AG04449 (cell line): ENCODE measurements around the gene TPD52L2.
"Not testable (repeated sequence)": the region's sequence is repeated elsewhere in the genome, so short reads cannot be mapped to it uniquely, and the experiment has no call there.

Experiments used
- CTCF ChIA-PET: fragments of 350-600 bp; formaldehyde crosslinking; extraction: SDS; loops from one replicate; lab custom pipeline; 2021; ENCODE audit warnings: antibody characterized with exemption; lab: Yijun Ruan, JAX
- POLR2A ChIA-PET: fragments of 400-600, 350-600 bp; formaldehyde crosslinking; extraction: SDS; loops from one replicate; lab custom pipeline; 2020; ENCODE audit warnings: antibody characterized with exemption, inconsistent platforms; lab: Yijun Ruan, JAX
- DNase-seq: peaks from one replicate; pipeline ENCODE4 v3.0.0-alpha.2; 2010; ENCODE audit warnings: low read depth, low spot score
- H3K4me3 ChIP-seq: 2 replicates; pipeline ENCODE4 v1.5.1; 2011; ENCODE audit warnings: low read depth, mild to moderate bottlenecking, control low read depth, low read length
- TF ChIP-seq, protein P1 (sequence below): IDR thresholded peaks from one replicate; pipeline ENCODE4 v1.5.1; 2011; ENCODE audit warnings: mild to moderate bottlenecking, moderate library complexity, low read length, control low read depth, inconsistent platforms; ENCODE audit not compliant: insufficient read depth; ENCODE audit errors: missing control alignments

The TPD52L2 gene

GRCh38 chr20:63846128-63846771 lies 18.8 kb upstream of the TPD52L2 start:
- no peak for DNase-seq
- H3K4me3 ChIP-seq = no peak overlapping the region
- CTCF ChIA-PET = no interaction called here
- TF ChIP-seq, protein P1, sequence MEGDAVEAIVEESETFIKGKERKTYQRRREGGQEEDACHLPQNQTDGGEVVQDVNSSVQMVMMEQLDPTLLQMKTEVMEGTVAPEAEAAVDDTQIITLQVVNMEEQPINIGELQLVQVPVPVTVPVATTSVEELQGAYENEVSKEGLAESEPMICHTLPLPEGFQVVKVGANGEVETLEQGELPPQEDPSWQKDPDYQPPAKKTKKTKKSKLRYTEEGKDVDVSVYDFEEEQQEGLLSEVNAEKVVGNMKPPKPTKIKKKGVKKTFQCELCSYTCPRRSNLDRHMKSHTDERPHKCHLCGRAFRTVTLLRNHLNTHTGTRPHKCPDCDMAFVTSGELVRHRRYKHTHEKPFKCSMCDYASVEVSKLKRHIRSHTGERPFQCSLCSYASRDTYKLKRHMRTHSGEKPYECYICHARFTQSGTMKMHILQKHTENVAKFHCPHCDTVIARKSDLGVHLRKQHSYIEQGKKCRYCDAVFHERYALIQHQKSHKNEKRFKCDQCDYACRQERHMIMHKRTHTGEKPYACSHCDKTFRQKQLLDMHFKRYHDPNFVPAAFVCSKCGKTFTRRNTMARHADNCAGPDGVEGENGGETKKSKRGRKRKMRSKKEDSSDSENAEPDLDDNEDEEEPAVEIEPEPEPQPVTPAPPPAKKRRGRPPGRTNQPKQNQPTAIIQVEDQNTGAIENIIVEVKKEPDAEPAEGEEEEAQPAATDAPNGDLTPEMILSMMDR = no peak
- POLR2A ChIA-PET = no interaction called here

DNA sequence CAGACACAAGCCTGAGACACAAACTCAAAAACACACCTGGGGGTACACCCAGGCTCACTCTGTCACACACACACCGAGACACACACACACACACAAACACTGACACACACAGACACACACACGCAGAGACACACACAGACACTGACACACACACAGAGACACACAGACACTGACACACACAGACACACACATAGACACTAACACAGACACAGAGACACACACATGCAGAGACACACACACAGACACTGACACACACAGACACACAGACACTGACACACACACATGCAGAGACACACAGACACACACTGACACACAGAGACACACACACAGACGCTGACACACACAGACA lies 18.2 kb upstream of the TPD52L2 start:
- TF ChIP-seq, protein P1 = no peak
- ChIA-PET POLR2A (no interaction called here), CTCF (interaction anchor here (1.4 kb wide), 1 partner anchor 11 kb away, joined by 3 read pairs; no protein-coding TSS in a partner anchor)
- no peak for DNase-seq
- H3K4me3 ChIP-seq = no peak overlapping the region

- ChIA-PET POLR2A (no interaction called here), CTCF (interaction anchor here (1.4 kb wide), 1 partner anchor 11 kb away, joined by 3 read pairs; no protein-coding TSS in a partner anchor)
Observed at GRCh38 chr20:63847237-63848002, 17.6 kb upstream of the TPD52L2 start.

GRCh38 chr20:63848003-63848911 lies 16.8 kb upstream of the TPD52L2 start:
- no peak overlapping the region for H3K4me3 ChIP-seq
- ChIA-PET CTCF (interaction anchor here (1.4 kb wide), 1 partner anchor 10 kb away, joined by 3 read pairs; no protein-coding TSS in a partner anchor), POLR2A (no interaction called here)
- DNase-seq = no peak
- TF ChIP-seq, protein P1 = no peak

More at GRCh38 chr20:63847237-63848002, 17.6 kb upstream of the TPD52L2 start:
- TF ChIP-seq, protein P1 = no peak
- no peak overlapping the region for H3K4me3 ChIP-seq
- DNase-seq = no peak

DNA sequence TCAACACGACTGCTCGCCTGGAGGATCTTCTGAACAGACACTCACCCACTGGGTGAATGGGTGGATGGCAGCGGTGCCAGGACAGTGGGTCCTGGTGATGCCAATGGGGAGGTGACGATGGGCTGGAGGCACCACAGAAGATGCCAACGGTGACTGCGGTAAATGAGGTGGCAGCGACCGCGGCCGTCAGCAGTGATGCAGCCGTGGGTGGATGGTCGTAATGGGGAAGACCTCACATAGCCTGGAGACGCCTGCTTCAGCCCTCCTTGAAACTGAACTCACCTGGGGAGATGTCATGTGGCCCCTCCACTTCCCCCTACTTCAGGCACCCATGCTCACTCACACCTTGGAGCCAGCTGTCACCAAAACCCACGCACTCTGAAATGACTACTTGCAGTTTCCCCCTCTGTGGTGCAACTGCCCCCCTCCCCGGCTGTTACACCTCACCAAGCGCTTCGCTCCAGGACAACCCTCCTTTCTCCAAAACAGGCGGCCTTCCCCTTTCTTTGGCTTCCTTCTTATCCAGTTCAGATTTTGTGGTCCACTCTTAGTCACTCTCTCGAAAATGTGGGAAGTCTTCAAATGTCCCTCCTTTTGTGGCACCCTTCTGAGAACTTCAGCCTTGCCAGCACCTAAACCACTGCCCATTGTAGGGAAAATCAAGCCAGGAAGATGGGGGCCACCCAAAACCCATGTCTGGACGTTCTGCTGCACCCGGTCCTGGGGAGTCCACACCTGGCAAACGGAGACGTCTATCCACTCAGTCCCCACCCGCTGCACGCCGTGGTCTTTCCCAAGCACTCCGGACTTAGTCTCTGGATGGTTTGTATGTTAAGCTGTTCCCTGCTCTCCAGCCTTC lies 14.2 kb upstream of the TPD52L2 start:
- POLR2A ChIA-PET = interaction anchor here (0.7 kb wide), 1 partner anchor 14 kb away, joined by 3 read pairs; no protein-coding TSS in a partner anchor
- TF ChIP-seq, protein P1 = no peak
- H3K4me3 ChIP-seq = no peak overlapping the region
- DNase-seq = no peak
- CTCF ChIA-PET = interaction anchor here (1.2 kb wide), 1 partner anchor 13 kb away, joined by 4 read pairs; no protein-coding TSS in a partner anchor

DNA sequence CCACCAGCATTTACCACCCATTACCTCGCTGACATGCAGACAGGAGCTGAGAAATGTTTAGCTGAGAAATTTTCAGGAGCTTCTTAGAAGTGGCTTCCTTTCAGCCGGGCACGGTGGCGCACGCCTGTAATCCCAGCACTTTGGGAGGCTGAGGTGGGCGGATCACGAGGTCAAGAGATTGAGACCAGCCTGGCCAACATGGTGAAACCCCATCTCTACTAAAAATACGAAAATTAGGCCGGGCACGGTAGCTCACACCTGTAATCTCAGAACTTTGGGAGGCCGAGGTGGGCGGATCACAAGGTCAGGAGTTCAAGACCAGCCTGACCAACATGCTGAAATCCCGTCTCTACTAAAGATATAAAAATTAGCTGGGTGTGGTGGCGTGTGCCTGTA lies 13.5 kb upstream of the TPD52L2 start:
- POLR2A ChIA-PET = interaction anchor here (0.7 kb wide), 1 partner anchor 15 kb away, joined by 3 read pairs; no protein-coding TSS in a partner anchor
- DNase-seq, H3K4me3 ChIP-seq: not testable (repeated sequence)
- CTCF ChIA-PET = interaction anchor here (1.2 kb wide), 1 partner anchor 12 kb away, joined by 4 read pairs; no protein-coding TSS in a partner anchor

DNA sequence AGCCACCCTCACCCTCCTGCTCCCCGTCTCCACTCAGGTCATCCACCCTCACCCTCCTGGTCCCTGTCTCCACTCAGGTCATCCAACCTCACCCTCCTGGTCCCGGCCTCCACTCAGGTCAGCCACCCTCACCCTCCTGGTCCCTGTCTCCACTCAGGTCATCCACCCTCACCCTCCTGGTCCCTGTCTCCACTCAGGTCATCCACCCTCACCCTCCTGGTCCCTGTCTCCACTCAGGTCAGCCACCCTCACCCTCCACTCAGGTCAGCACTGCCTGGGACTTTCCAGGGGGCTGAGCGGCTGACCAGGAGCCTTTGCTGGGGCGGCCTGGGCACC lies 11.4 kb upstream of the TPD52L2 start:
- CTCF ChIA-PET = interaction anchor here (2.2 to 3.5 kb wide), 2 partner anchors 78 to 316 kb away, joined by 8 to 11 read pairs; partner anchors contain the start of gene PTK6
- DNase-seq, POLR2A ChIA-PET, H3K4me3 ChIP-seq: not testable (repeated sequence)
